SU-DHL-6 (cell line): ENCODE results near the gene RETREG1.

ENCODE experiments used
- H2AFZ ChIP-seq: fragments of 200-600 bp; sonication (generic); 2 replicates; pipeline ENCODE4 v1.6.1; 2014; ENCODE audit warnings: low read depth, mild to moderate bottlenecking, moderate library complexity, mixed read lengths, antibody characterized with exemption, low read length; ENCODE audit not compliant: severe bottlenecking
- H3F3A ChIP-seq: fragments of 200-600 bp; shearing (Covaris generic); 2 replicates; pipeline ENCODE4 v1.6.0; 2016; ENCODE audit warnings: antibody characterized with exemption, mild to moderate bottlenecking; ENCODE audit not compliant: insufficient read depth
- H3K27ac ChIP-seq: fragments of 200-600 bp; sonication (generic); 2 replicates; pipeline ENCODE4 v1.5.1; 2016; ENCODE audit warnings: low read depth, mild to moderate bottlenecking, low read length, moderate library complexity, mixed read lengths
- H3K27me3 ChIP-seq: fragments of 200-600 bp; sonication (generic), shearing (Covaris generic); 2 replicates; pipeline ENCODE4 v1.6.0; 2014; ENCODE audit warnings: mild to moderate bottlenecking, low read length
- H3K36me3 ChIP-seq: fragments of 200-600 bp; sonication (generic); 2 replicates; pipeline ENCODE4 v1.6.1; 2014; ENCODE audit warnings: mild to moderate bottlenecking, low read length, mixed read lengths
- H3K4me2 ChIP-seq: fragments of 300-600, 200-600 bp; shearing (Covaris generic), sonication (generic); 2 replicates; pipeline ENCODE4 v1.6.0; 2014; ENCODE audit warnings: low read length, low read depth, mild to moderate bottlenecking; ENCODE audit not compliant: poor library complexity, severe bottlenecking
- H3K4me3 ChIP-seq: fragments of 200-600 bp; sonication (generic); 2 replicates; pipeline ENCODE4 v1.5.1; 2014; ENCODE audit warnings: antibody characterized with exemption, low read length, mild to moderate bottlenecking, mixed read lengths; ENCODE audit not compliant: insufficient read depth, poor library complexity, severe bottlenecking
- H3K79me2 ChIP-seq: fragments of 200-600 bp; sonication (generic); 2 replicates; pipeline ENCODE4 v1.6.1; 2014; ENCODE audit warnings: mild to moderate bottlenecking, low read length, moderate library complexity; ENCODE audit not compliant: insufficient read depth
- H3K9ac ChIP-seq: fragments of 200-600 bp; sonication (generic); 2 replicates; pipeline ENCODE4 v1.7.0; 2014; ENCODE audit warnings: mild to moderate bottlenecking, low read length
- H3K9me2 ChIP-seq: fragments of 200-600 bp; sonication (generic); replicated peaks from 2 replicates; pipeline ENCODE4 v1.6.1; 2014; ENCODE audit warnings: low read length; ENCODE audit not compliant: insufficient read depth
- H3K9me3 ChIP-seq: fragments of 200-600 bp; sonication (generic); 2 replicates; pipeline ENCODE4 v1.6.1; 2014; ENCODE audit warnings: low read length, mixed read lengths; ENCODE audit not compliant: insufficient read depth
- H4K20me1 ChIP-seq: fragments of 200-600 bp; sonication (generic); 2 replicates; pipeline ENCODE4 v1.6.1; 2014; ENCODE audit warnings: low read depth, mild to moderate bottlenecking, antibody characterized with exemption, low read length, moderate library complexity, mixed read lengths
- CTCF ChIP-seq: fragments of 200-600 bp; sonication (generic); IDR thresholded peaks from one replicate; pipeline ENCODE4 v1.5.1; 2017; ENCODE audit warnings: antibody characterized with exemption, mild to moderate bottlenecking, low read length, moderate library complexity; ENCODE audit not compliant: insufficient read depth, poor library complexity, severe bottlenecking
- EZH2phosphoT487 ChIP-seq: fragments of 200-600 bp; sonication (generic), shearing (Covaris generic); conservative IDR thresholded peaks from 2 replicates; pipeline ENCODE4 v1.6.1; 2018; ENCODE audit warnings: mild to moderate bottlenecking, antibody characterized with exemption, low read length, moderate library complexity, mixed read lengths

The RETREG1 gene

GRCh38 chr5:16664368-16664767, 47.6 kb upstream of the RETREG1 start:
- no peaks in the 10 kb centered on the region for H4K20me1 ChIP-seq
- H3K4me2 ChIP-seq: no peak overlapping the region
- no peaks in the 10 kb centered on the region for H3K9me3 ChIP-seq
- no peaks in the 10 kb centered on the region for H3K36me3 ChIP-seq
- TF ChIP-seq EZH2phosphoT487 (no peak), CTCF (no peak)
- no peaks in the 10 kb centered on the region for H3K27me3 ChIP-seq
- no peak overlapping the region for H3K9ac ChIP-seq
- H3K9me2 ChIP-seq: no peaks in the 10 kb centered on the region
- H3K79me2 ChIP-seq: no peaks in the 10 kb centered on the region
- no peak overlapping the region for H3K4me3 ChIP-seq
- peak overlapping the region; percentile 59 for H3K27ac ChIP-seq
- H2AFZ ChIP-seq: no peak overlapping the region
- no peaks in the 10 kb centered on the region for H3F3A ChIP-seq

- no peak overlapping the region for H3K9ac ChIP-seq
- TF ChIP-seq CTCF (no peak), EZH2phosphoT487 (no peak)
- peak overlapping the region; percentile 59 for H3K27ac ChIP-seq
- no peaks in the 10 kb centered on the region for H4K20me1 ChIP-seq
- H3K4me3 ChIP-seq: no peak overlapping the region
- no peak overlapping the region for H3K4me2 ChIP-seq
- H3K9me3 ChIP-seq: no peaks in the 10 kb centered on the region
- H3K79me2 ChIP-seq: no peaks in the 10 kb centered on the region
- H3K9me2 ChIP-seq: no peaks in the 10 kb centered on the region
- H3K36me3 ChIP-seq: no peaks in the 10 kb centered on the region
- no peak overlapping the region for H2AFZ ChIP-seq
- no peaks in the 10 kb centered on the region for H3F3A ChIP-seq
- H3K27me3 ChIP-seq: no peaks in the 10 kb centered on the region
These were observed 47.0 kb upstream of the RETREG1 start for GRCh38 chr5:16663840-16664239.

- no peak for TF ChIP-seq CTCF
- TF ChIP-seq EZH2phosphoT487: no peak
- no peaks in the 10 kb centered on the region for H3K79me2 ChIP-seq
- H3F3A ChIP-seq: no peaks in the 10 kb centered on the region
- no peaks in the 10 kb centered on the region for H4K20me1 ChIP-seq
- no peaks in the 10 kb centered on the region for H3K9me3 ChIP-seq
- no peaks in the 10 kb centered on the region for H3K27me3 ChIP-seq
- H3K27ac ChIP-seq: no peak overlapping the region
- H3K9me2 ChIP-seq: no peaks in the 10 kb centered on the region
- no peak overlapping the region for H2AFZ ChIP-seq
- H3K4me2 ChIP-seq: no peak overlapping the region
- no peak overlapping the region for H3K4me3 ChIP-seq
- no peaks in the 10 kb centered on the region for H3K36me3 ChIP-seq
- H3K9ac ChIP-seq: no peak overlapping the region
These were observed 44.9 kb upstream of the RETREG1 start for GRCh38 chr5:16661713-16662112.

- H3K4me3 ChIP-seq: no peak overlapping the region
- H3K79me2 ChIP-seq: no peaks in the 10 kb centered on the region
- H3K9me3 ChIP-seq: no peaks in the 10 kb centered on the region
- no peaks in the 10 kb centered on the region for H3K36me3 ChIP-seq
- no peaks in the 10 kb centered on the region for H3K9me2 ChIP-seq
- H3K4me2 ChIP-seq: no peak overlapping the region
- H3K27me3 ChIP-seq: no peaks in the 10 kb centered on the region
- H3K27ac ChIP-seq: no peak overlapping the region
- no peak overlapping the region for H3K9ac ChIP-seq
- H4K20me1 ChIP-seq: no peaks in the 10 kb centered on the region
- H3F3A ChIP-seq: no peaks in the 10 kb centered on the region
- TF ChIP-seq CTCF: no peak
- no peak for TF ChIP-seq EZH2phosphoT487
- no peak overlapping the region for H2AFZ ChIP-seq
These were observed 44.2 kb upstream of the RETREG1 start for GRCh38 chr5:16660982-16661381.
